Karpas-422 (cell line): Measurements from ENCODE around the gene HNRNPCL1. TPM values are rescaled to one million over a fixed set of nuclear protein-coding genes. Genes with fewer than 3 reads are reported as not detected.
"Not testable (repeated sequence)": the region's sequence is repeated elsewhere in the genome, so short reads cannot be mapped to it uniquely, and the experiment has no call there.

Experiments
- DNase-seq: peaks from one replicate; pipeline ENCODE4 v3.0.0-alpha.2; 2015
- H2AFZ ChIP-seq: fragments of 200-600 bp; sonication (generic); 2 replicates; pipeline ENCODE4 v1.6.1; 2014; ENCODE audit warnings: antibody characterized with exemption, low read length, mixed read lengths
- H3K27ac ChIP-seq: fragments of 200-600 bp; sonication (generic); 2 replicates; pipeline ENCODE4 v1.5.1; 2014; ENCODE audit warnings: mild to moderate bottlenecking, low read length, moderate library complexity
- H3K27me3 ChIP-seq: fragments of 200-600 bp; sonication (generic); 2 replicates; pipeline ENCODE4 v1.6.1; 2014; ENCODE audit warnings: low read length, mixed read lengths
- H3K36me3 ChIP-seq: fragments of 200-600 bp; sonication (generic); 2 replicates; pipeline ENCODE4 v1.6.1; 2014; ENCODE audit warnings: low read length, mixed read lengths; ENCODE audit not compliant: insufficient read depth
- H3K4me1 ChIP-seq: fragments of 200-600 bp; sonication (generic); 2 replicates; pipeline ENCODE4 v1.6.1; 2014; ENCODE audit warnings: mild to moderate bottlenecking, low read length, mixed read lengths
- H3K4me2 ChIP-seq: fragments of 200-600 bp; sonication (generic); 2 replicates; pipeline ENCODE4 v1.6.1; 2014; ENCODE audit warnings: low read length, low read depth, mild to moderate bottlenecking; ENCODE audit not compliant: poor library complexity, severe bottlenecking
- H3K4me3 ChIP-seq: fragments of 200-600 bp; sonication (generic); 2 replicates; pipeline ENCODE4 v1.5.1; 2014; ENCODE audit warnings: mild to moderate bottlenecking, antibody characterized with exemption, low read length, mixed read lengths
- H3K79me2 ChIP-seq: fragments of 200-600 bp; sonication (generic); 2 replicates; pipeline ENCODE4 v1.6.1; 2014; ENCODE audit warnings: mild to moderate bottlenecking, low read length, mixed read lengths
- H3K9ac ChIP-seq: fragments of 200-600 bp; sonication (generic); 2 replicates; pipeline ENCODE4 v1.6.0; 2014; ENCODE audit warnings: low read length
- H3K9me2 ChIP-seq: fragments of 200-600 bp; sonication (generic), shearing (Covaris generic); replicated peaks from 2 replicates; pipeline ENCODE4 v1.6.0; 2014; ENCODE audit warnings: mild to moderate bottlenecking, low read length, moderate library complexity; ENCODE audit not compliant: insufficient read depth
- H3K9me3 ChIP-seq: fragments of 300-700, 200-600 bp; sonication (generic); 2 replicates; pipeline ENCODE4 v1.6.1; 2014; ENCODE audit warnings: low read length, mixed read lengths
- H4K20me1 ChIP-seq: fragments of 200-600 bp; sonication (generic); 2 replicates; pipeline ENCODE4 v1.6.1; 2014; ENCODE audit warnings: mild to moderate bottlenecking, antibody characterized with exemption, low read length, low read depth; ENCODE audit not compliant: insufficient read depth
- total RNA-seq: library from RNA; depleted of rRNA; stranded (reverse); fragments of >200 nt; shearing (Covaris generic); gene quantifications from 2 replicates; pipeline ENCODE4 v1.2.3, GENCODE V29; 2014; ENCODE audit warnings: low replicate concordance

HNRNPCL1 gene
- total RNA-seq, 1 experiment from 2014 or later, result not detected

DNA sequence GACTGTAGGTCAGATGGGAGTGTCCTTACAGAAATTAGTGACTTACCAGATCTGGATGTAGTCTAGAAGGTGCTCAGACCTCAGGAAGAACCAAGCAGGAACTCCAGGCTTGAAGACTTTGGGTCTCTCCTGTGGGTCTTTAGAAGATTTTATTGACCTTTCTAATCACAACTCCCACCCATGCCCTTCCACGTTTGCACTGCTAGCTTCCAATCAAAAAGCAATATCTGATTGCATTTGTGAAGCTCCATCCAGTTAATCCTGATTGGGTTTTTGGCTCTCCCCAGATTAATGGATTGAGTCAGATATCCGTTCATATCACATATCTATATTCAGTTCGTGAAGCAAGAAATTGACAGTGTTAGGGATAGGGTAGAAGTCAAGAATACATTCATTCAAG is 17.2 kb downstream of the HNRNPCL1 start, which contains the start of gene PRAMEF11:
Gene PRAMEF11, minus strand, starts transcription at position 101 of the 400 bp plus-strand sequence. CDS start 2,621 bp downstream, outside the sequence.
- H3K4me3 ChIP-seq, H3K4me2 ChIP-seq, H3K9ac ChIP-seq, H3K79me2 ChIP-seq, H3K9me3 ChIP-seq, H3K27ac ChIP-seq, H3K9me2 ChIP-seq, H3K4me1 ChIP-seq, H2AFZ ChIP-seq, DNase-seq, H4K20me1 ChIP-seq, H3K36me3 ChIP-seq, H3K27me3 ChIP-seq: not testable (repeated sequence)

DNA sequence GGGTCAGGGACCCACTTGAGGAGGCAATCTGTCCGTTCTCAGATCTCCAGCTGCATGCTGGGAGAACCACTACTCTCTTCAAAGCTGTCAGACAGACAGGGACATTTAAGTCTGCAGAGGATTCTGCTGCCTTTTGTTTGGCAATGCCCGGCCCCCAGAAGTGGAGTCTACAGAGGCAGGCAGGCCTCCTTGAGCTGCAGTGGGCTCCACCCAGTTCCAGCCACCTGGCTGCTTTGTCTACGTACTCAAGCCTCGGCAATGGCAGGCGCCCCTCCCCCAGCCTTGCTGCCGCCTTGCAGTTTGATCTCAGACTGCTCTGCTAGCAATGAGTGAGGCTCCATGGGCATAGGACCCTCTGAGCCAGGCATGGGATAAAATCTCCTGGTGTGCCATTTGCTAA is 29.5 kb downstream of the HNRNPCL1 start:
- H3K27ac ChIP-seq, H3K9me2 ChIP-seq, H3K4me1 ChIP-seq, H3K9me3 ChIP-seq, H3K9ac ChIP-seq, H2AFZ ChIP-seq, DNase-seq, H3K4me2 ChIP-seq, H3K27me3 ChIP-seq, H3K36me3 ChIP-seq, H3K4me3 ChIP-seq, H4K20me1 ChIP-seq, H3K79me2 ChIP-seq: not testable (repeated sequence)

DNA sequence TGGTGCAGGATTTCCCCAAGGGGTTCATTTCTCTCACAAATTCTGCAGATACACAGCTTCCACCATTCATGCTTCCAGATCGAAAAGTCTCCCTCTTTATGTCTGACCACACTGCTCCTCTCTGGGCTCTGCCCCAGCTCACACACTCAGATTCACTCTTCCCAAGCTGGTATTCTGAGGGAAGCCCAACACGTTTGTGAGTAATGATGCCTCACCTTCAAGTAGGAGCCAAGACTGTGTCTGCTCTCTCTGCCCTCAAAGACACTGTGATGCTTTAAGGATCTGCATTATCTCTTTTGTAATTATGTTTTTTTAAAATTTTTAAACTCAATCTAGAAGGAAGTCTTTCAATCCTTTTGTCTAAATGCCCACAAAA is 37.1 kb downstream of the HNRNPCL1 start:
- Histone ChIP-seq H2AFZ (no peak overlapping the region), H3K27me3 (no peaks in the 10 kb centered on the region), H3K4me2 (no peak overlapping the region), H3K9ac (no peak overlapping the region), H4K20me1 (no peaks in the 10 kb centered on the region), H3K79me2 (no peaks in the 10 kb centered on the region), H3K9me3 (no peaks in the 10 kb centered on the region), H3K4me1 (no peaks in the 10 kb centered on the region), H3K36me3 (no peaks in the 10 kb centered on the region), H3K9me2 (no peaks in the 10 kb centered on the region), H3K27ac (no peak overlapping the region), H3K4me3 (no peak overlapping the region)
- no peak for DNase-seq

DNA sequence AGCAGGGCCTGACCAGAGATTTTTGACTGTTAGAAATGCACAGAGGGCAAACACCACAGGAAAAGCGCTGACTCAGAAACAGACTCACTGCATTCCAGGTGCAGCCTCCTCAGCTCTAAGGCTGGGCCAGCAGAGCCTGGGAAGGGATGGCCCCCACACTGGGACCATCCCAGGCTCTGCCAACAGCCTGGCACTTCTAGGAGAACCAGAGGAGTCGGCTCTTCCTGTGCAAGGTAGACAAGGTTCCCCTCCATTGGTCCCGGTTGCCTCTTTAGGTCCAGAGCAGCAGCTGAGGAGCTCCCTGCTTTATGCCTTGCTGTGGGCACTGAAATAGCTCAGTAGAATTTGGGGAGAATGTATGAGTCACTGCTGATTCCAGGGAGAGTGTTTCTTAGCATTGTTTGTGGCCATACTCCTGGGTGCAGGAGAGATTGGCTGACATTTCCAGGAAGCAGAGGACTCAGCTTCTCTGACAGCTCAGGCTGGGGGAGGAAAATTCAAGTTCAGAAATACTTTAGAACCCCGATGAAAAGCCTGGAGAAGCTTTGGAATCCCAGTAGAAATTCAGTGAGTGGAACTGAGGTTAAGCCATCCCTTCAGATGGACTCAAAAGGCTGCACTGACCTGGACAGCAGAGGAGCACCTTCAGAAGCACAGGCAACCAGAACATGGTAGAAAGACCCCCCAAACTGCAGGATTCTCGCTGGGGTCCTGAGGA is 37.7 kb downstream of the HNRNPCL1 start:
- Histone ChIP-seq H2AFZ (no peak overlapping the region), H3K27ac (no peak overlapping the region), H3K9me2 (no peaks in the 10 kb centered on the region)

DNA sequence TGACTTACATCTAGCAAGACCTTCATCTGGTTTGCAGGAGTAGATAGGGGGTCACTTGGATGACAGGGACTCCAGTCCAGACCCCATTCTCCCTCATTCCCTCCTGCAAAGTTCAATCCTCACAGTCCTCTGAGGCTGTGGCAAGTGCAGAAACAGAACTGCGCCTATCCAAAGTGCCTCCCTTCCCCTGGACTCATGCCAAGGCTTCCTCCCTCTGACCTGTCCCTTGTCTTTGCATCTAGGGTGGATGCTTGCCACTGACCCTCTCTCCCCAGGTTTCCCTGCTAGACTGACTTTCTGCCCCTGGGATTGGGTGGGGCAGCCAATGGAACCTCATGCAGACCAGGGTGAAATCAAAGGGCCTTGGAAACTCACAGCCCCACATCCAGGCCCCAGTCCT is 38.6 kb downstream of the HNRNPCL1 start:
- Histone ChIP-seq H3K9me3 (no peaks in the 10 kb centered on the region), H3K4me2 (no peak overlapping the region), H4K20me1 (no peaks in the 10 kb centered on the region), H3K4me1 (no peaks in the 10 kb centered on the region), H3K36me3 (no peaks in the 10 kb centered on the region), H2AFZ (no peak overlapping the region), H3K9me2 (no peaks in the 10 kb centered on the region), H3K27me3 (no peaks in the 10 kb centered on the region), H3K27ac (no peak overlapping the region), H3K4me3 (no peak overlapping the region), H3K79me2 (no peaks in the 10 kb centered on the region), H3K9ac (no peak overlapping the region)
- DNase-seq, result no peak

More for the DNA sequence above, 37.7 kb downstream of the HNRNPCL1 start:
- H3K27me3 ChIP-seq, result no peaks in the 10 kb centered on the region
- DNase-seq, result no peak
- H3K4me1 ChIP-seq, result no peaks in the 10 kb centered on the region
- H3K9ac ChIP-seq, result no peak overlapping the region
- H3K36me3 ChIP-seq, result no peaks in the 10 kb centered on the region
- H3K9me3 ChIP-seq, result no peaks in the 10 kb centered on the region
- H3K4me3 ChIP-seq, result no peak overlapping the region
- no peak overlapping the region for H3K4me2 ChIP-seq
- H3K79me2 ChIP-seq, result no peaks in the 10 kb centered on the region
- H4K20me1 ChIP-seq, result no peaks in the 10 kb centered on the region

DNA sequence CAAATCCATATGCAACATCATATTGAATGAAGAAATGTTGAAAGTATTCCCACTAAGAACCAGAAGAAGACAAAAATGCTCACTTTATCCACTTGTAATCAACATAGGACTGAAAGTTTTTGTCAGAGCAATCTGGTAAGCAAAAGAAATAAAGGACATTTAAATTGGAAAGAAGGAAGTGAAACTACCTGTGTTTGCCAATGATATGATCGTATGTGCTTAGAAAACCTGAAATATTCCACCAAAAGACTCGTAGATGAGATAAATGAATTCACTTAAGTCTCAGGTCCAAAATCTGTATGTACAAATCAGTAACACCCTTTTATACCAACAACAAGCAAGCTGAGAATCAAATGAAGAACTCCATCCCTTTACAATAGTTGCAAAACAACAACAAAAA is 48.8 kb downstream of the HNRNPCL1 start:
- Histone ChIP-seq H3K79me2 (no peaks in the 10 kb centered on the region), H3K27me3 (no peaks in the 10 kb centered on the region), H3K4me1 (no peaks in the 10 kb centered on the region), H3K9me2 (no peaks in the 10 kb centered on the region), H3K36me3 (no peaks in the 10 kb centered on the region), H2AFZ (no peak overlapping the region), H4K20me1 (no peaks in the 10 kb centered on the region), H3K9ac (no peak overlapping the region), H3K4me3 (no peak overlapping the region), H3K27ac (no peak overlapping the region), H3K9me3 (no peaks in the 10 kb centered on the region), H3K4me2 (no peak overlapping the region)
- DNase-seq, result no peak

DNA sequence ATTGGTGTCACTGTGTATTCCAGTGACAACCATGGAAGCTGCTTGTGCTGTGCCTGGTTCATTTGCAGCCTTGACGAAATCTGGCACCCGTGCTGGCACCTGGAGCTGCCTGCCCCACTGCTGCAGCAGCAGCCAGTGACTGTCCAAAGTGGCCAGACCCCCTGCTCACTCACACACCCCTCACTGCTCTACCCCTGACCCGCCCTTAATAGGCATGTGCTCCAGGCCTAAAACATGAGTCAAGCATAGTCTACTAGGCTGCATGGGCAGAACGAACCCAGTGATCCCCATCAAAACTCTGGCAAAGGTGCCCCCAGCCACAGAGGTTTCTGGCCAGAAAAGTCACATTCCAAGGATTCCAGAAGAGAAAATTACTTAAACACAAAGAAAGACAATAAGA is 49.6 kb downstream of the HNRNPCL1 start:
- H4K20me1 ChIP-seq, result no peaks in the 10 kb centered on the region
- no peak for DNase-seq
- H3K4me1 ChIP-seq, result no peaks in the 10 kb centered on the region
- H3K9ac ChIP-seq, result no peak overlapping the region
- no peak overlapping the region for H3K4me2 ChIP-seq
- H3K36me3 ChIP-seq, result no peaks in the 10 kb centered on the region
- H2AFZ ChIP-seq, result no peak overlapping the region
- H3K27ac ChIP-seq, result no peak overlapping the region
- no peaks in the 10 kb centered on the region for H3K27me3 ChIP-seq
- no peaks in the 10 kb centered on the region for H3K79me2 ChIP-seq
- no peaks in the 10 kb centered on the region for H3K9me2 ChIP-seq
- H3K4me3 ChIP-seq, result no peak overlapping the region
- H3K9me3 ChIP-seq, result no peaks in the 10 kb centered on the region
